HepG2 (cell line): ENCODE results near the gene NT5C. TPM values are rescaled to one million over a fixed set of nuclear protein-coding genes. Genes with fewer than 3 reads are reported as not detected.
A peak's percentile ranks its signal among the peaks of the same experiment; 100 is the strongest.

Experiments used
- ATAC-seq: fragments of 200-7000 bp; cut with Tn5 transposase; 3 replicates; pipeline ENCODE4 v1.9.1; 2020; ENCODE audit warnings: mild to moderate bottlenecking, moderate library complexity
- BruUV-seq: library from RNA; stranded (reverse); fragments of 400-500 nt; replicated peaks from 2 replicates; lab custom pipeline; 2021; lab: Mats Ljungman, UMichigan
- CTCF ChIA-PET: fragments of 300-600 bp; formaldehyde crosslinking; extraction: SDS; loops from one replicate; lab custom pipeline; 2021; ENCODE audit warnings: low total read pairs, inconsistent platforms, low intra/inter-chr PET ratio; lab: Yijun Ruan, JAX
- POLR2A ChIA-PET: fragments of 350-600 bp; sonication (Branson Sonifier 250); formaldehyde crosslinking; loops from one replicate; lab custom pipeline; 2020; ENCODE audit warnings: antibody characterized with exemption, inconsistent platforms; lab: Yijun Ruan, JAX
- DNase-seq: peaks from one replicate; pipeline ENCODE4 v3.0.0-alpha.2; 2015; ENCODE audit warnings: low spot score
- FAIRE-seq: peaks from 3 replicates; lab custom pipeline; 2011; peaks lifted over from hg19 to GRCh38; lab: Jason Lieb, UNC
- H2AFZ ChIP-seq: one replicate; pipeline ENCODE4 v1.6.1; 2011; ENCODE audit warnings: low read length, inconsistent platforms
- H3K27ac ChIP-seq: fragments of 300-600 bp; 3 replicates; pipeline ENCODE4 v1.8.0; 2011; ENCODE audit warnings: mixed run types, mild to moderate bottlenecking, mixed read lengths, low read length, inconsistent platforms; ENCODE audit not compliant: insufficient read depth; ENCODE audit errors: extremely low read length
- H3K27me3 ChIP-seq, 2 experiments: fragments of 200-600 bp in 1 of 2; 2 replicates in 1 of 2; 3 replicates in 1 of 2; pipeline versions ENCODE4 v1.6.0 to v1.8.0; 2011; ENCODE audit warnings: low read length in 2 of 2, mild to moderate bottlenecking in 2 of 2, moderate library complexity in 2 of 2, inconsistent platforms in 1 of 2; ENCODE audit not compliant: insufficient read depth in 2 of 2, control insufficient read depth in 1 of 2
- H3K36me3 ChIP-seq, 2 experiments: fragments of 200-600 bp in 1 of 2; replicated peaks in 1 of 2; 2 replicates in 1 of 2; 3 replicates in 1 of 2; pipeline versions ENCODE4 v1.5.1 to v1.8.0; 2011; ENCODE audit warnings: low read length in 2 of 2, inconsistent platforms in 1 of 2; ENCODE audit not compliant: insufficient read depth in 2 of 2, control insufficient read depth in 1 of 2
- H3K4me1 ChIP-seq: 2 replicates; pipeline ENCODE4 v1.5.1; 2012; ENCODE audit warnings: low read length, inconsistent platforms; ENCODE audit not compliant: insufficient read depth
- H3K4me2 ChIP-seq: 2 replicates; pipeline ENCODE4 v1.6.0; 2011; ENCODE audit warnings: low read depth, low read length, inconsistent platforms
- H3K4me3 ChIP-seq, 3 experiments: fragments of 200-600 bp in 1 of 3; sonication (generic), shearing (Covaris generic) in 1 of 3; replicated peaks in 1 of 3; 2 replicates each; pipeline ENCODE4 v1.5.1; 2011 to 2016; ENCODE audit warnings: low read length in 3 of 3, inconsistent platforms in 2 of 3, low read depth in 2 of 3, mild to moderate bottlenecking in 2 of 3, control low read depth in 1 of 3, mixed read lengths in 1 of 3; ENCODE audit not compliant: insufficient read depth in 1 of 3
- H3K79me2 ChIP-seq: one replicate; pipeline ENCODE4 v1.6.1; 2011; ENCODE audit warnings: low read length, inconsistent platforms; ENCODE audit not compliant: insufficient read depth
- H3K9ac ChIP-seq: 2 replicates; pipeline ENCODE4 v1.6.0; 2011; ENCODE audit warnings: mild to moderate bottlenecking, low read depth, low read length, inconsistent platforms; ENCODE audit not compliant: insufficient read depth
- H3K9me3 ChIP-seq: 2 replicates; pipeline ENCODE4 v1.5.1; 2012; ENCODE audit warnings: mild to moderate bottlenecking, low read length
- H4K20me1 ChIP-seq: 2 replicates; pipeline ENCODE4 v1.6.0; 2011; ENCODE audit warnings: inconsistent platforms, mild to moderate bottlenecking, low read length, moderate library complexity; ENCODE audit not compliant: insufficient read depth
- AKAP8 ChIP-seq: sonication (generic); formaldehyde crosslinking; IDR thresholded peaks from 2 replicates; pipeline ENCODE4 v1.5.1; 2020; ENCODE audit warnings: mild to moderate bottlenecking, missing genetic modification reagents
- DZIP1 ChIP-seq: sonication (generic); formaldehyde crosslinking; IDR thresholded peaks from 2 replicates; pipeline ENCODE4 v1.5.0; 2020; ENCODE audit warnings: mild to moderate bottlenecking, missing genetic modification reagents
- RNF219 ChIP-seq: sonication (generic); formaldehyde crosslinking; IDR thresholded peaks from 2 replicates; pipeline ENCODE4 v1.5.0; 2020; ENCODE audit warnings: mild to moderate bottlenecking, missing genetic modification reagents
- U2AF2 ChIP-seq: fragments of 200-400 bp; formaldehyde crosslinking; IDR thresholded peaks from 2 replicates; pipeline ENCODE4 v1.6.1; 2017; ENCODE audit warnings: low read depth, mild to moderate bottlenecking, low read length
- ZBTB33 ChIP-seq: sonication (generic); formaldehyde crosslinking; IDR thresholded peaks from 2 replicates; pipeline ENCODE4 v1.4.0; 2020; ENCODE audit warnings: missing genetic modification reagents
- ZFP41 ChIP-seq: sonication (generic); formaldehyde crosslinking; IDR thresholded peaks from 2 replicates; pipeline ENCODE4 v1.4.0; 2020; ENCODE audit warnings: mild to moderate bottlenecking, missing genetic modification reagents, borderline replicate concordance
- ZNF20 ChIP-seq: sonication (generic); formaldehyde crosslinking; IDR thresholded peaks from 2 replicates; pipeline ENCODE4 v1.4.0; 2020; ENCODE audit warnings: mild to moderate bottlenecking, moderate library complexity, missing genetic modification reagents
- ZNF557 ChIP-seq: sonication (generic); formaldehyde crosslinking; IDR thresholded peaks from 2 replicates; pipeline ENCODE4 v1.4.0; 2020; ENCODE audit warnings: missing genetic modification reagents
- ZNF749 ChIP-seq: sonication (generic); formaldehyde crosslinking; IDR thresholded peaks from 2 replicates; pipeline ENCODE4 v1.8.0; 2022; ENCODE audit warnings: mild to moderate bottlenecking, missing genetic modification reagents, moderate library complexity, borderline replicate concordance
- ZNF766 ChIP-seq: sonication (generic); formaldehyde crosslinking; IDR thresholded peaks from 2 replicates; pipeline ENCODE4 v1.5.0; 2020; ENCODE audit warnings: missing genetic modification reagents, borderline replicate concordance
- ZSCAN12 ChIP-seq: sonication (generic); formaldehyde crosslinking; IDR thresholded peaks from 2 replicates; pipeline ENCODE4 v1.9.0; 2021; ENCODE audit warnings: mild to moderate bottlenecking, missing genetic modification reagents
- ZSCAN20 ChIP-seq: sonication (generic); formaldehyde crosslinking; IDR thresholded peaks from 2 replicates; pipeline ENCODE4 v1.4.0; 2020; ENCODE audit warnings: missing genetic modification reagents, mild to moderate bottlenecking, borderline replicate concordance
- ZSCAN5A ChIP-seq: sonication (generic); formaldehyde crosslinking; IDR thresholded peaks from 2 replicates; pipeline ENCODE4 v1.8.0; 2022; ENCODE audit warnings: mild to moderate bottlenecking, missing genetic modification reagents, borderline replicate concordance
- WGBS: methylation state at CpG from one replicate; pipeline ENCODE4 v1.1.6; 2017; ENCODE audit warnings: low lambda C conversion rate; 5-methylcytosine and 5-hydroxymethylcytosine counted together
- in situ Hi-C: cut with HindIII; loops from 2 replicates; pipeline ENCODE4 v1.10.0; 2017; ENCODE audit warnings: low pct_unique_long_range_greater_than_20kb; ENCODE audit not compliant: extremely low pct_ligation_motif_present
- intact Hi-C: fragments of 100-400 bp; cut with micrococcal nuclease; formaldehyde crosslinking; loops from one replicate; pipeline ENCODE4 v1.10.0; 2022; ENCODE audit not compliant: unreplicated experiment
- polyA plus RNA-seq, 8 experiments: library from polyadenylated mRNA; depleted of rRNA in 3 of 8; stranded (reverse) in 7 of 8; unstranded in 1 of 8; fragments of >200 nt; fragmentation: Illumina TruSeq in 4 of 8; extraction: Trizol in 4 of 8; gene quantifications; 2 replicates each; pipeline versions ENCODE4 v1.2.1 to v1.2.3, GENCODE V29; 2011 to 2016; ENCODE audit warnings: low read depth in 4 of 8, missing spikeins in 1 of 8, mixed read lengths in 1 of 8; ENCODE audit not compliant: insufficient read depth in 1 of 8
- total RNA-seq, 5 experiments: library from RNA; depleted of rRNA; stranded (reverse); fragments of >200 nt; fragmentation: Illumina TruSeq; extraction: Trizol; gene quantifications; 2 replicates each; pipeline ENCODE4 v1.2.3, GENCODE V29; 2016; ENCODE audit warnings: low read depth in 1 of 5

NT5C gene
- total and polyA plus RNA-seq, 2 of the 13 experiments (the other 11 are each of a cell fraction or from before 2014, with no cell fraction given), result 42.8 to 48.6 TPM

- Histone ChIP-seq H3K36me3 (no peaks in the 10 kb centered on the region), H3K9ac (peak within 1 kb of the TSS; percentile 75), H3K27me3 (0 out of 5 replicates have a peak, but pooled peaks cover 0 to 11% of the 10 kb centered on the region in 2 experiments), H3K4me3 (peak within 1 kb of the TSS; percentile 57 to 76 (median 68)), H2AFZ (no peak within 1 kb of the TSS), H4K20me1 (no peaks in the 10 kb centered on the region; the same call in 1 of the 2 replicates), H3K27ac (peak within 1 kb of the TSS; percentile 63), H3K4me1 (peaks cover 97% of the 10 kb centered on the region), H3K9me3 (no peaks in the 10 kb centered on the region), H3K79me2 (no peaks in the 10 kb centered on the region), H3K4me2 (peak within 1 kb of the TSS; percentile 90)
- in situ Hi-C loops, result no loop called here
- peak; percentile 66 for FAIRE-seq
- ChIA-PET CTCF (interaction anchor here (2.2 kb wide), 1 partner anchor 18 kb away, joined by 7 read pairs; no protein-coding TSS in a partner anchor), POLR2A (interaction anchor here (0.6 to 3.8 kb wide), 19 partner anchors 8 to 221 kb away, joined by 3 to 20 read pairs (median 7); partner anchors contain the start of genes ARMC7, MRPL58, NT5C and SLC25A19)
- no TSS peak for BruUV-seq
- DNase-seq, result peak; percentile 91
- whole genome bisulfite sequencing, result 34% methylated on average over 48 of the region's 69 CpGs
- ATAC-seq, result peak; percentile 63
- intact Hi-C loops, result loop anchor here (2.0 to 5.0 kb wide), 2 partner anchors 41 to 53 kb away; partner anchors contain the start of genes ATP5PD and KCTD2
- TF ChIP-seq DZIP1 (CRISPR knock-in tag) (no peak; the same call in 1 of the 2 replicates), AKAP8 (0 out of 2 replicates have a peak, but pooled peaks have one; percentile 17), U2AF2 (no peak), RNF219 (CRISPR knock-in tag) (no peak), ZNF749 (CRISPR knock-in tag) (no peak), ZFP41 (no peak), ZBTB33 (CRISPR knock-in tag) (peak; percentile 6; the same call in 1 of the 2 replicates), ZNF20 (CRISPR knock-in tag) (no peak), ZSCAN12 (CRISPR knock-in tag) (no peak), ZNF766 (CRISPR knock-in tag) (peak; percentile 68; the same call in 1 of the 2 replicates), ZSCAN5A (CRISPR knock-in tag) (no peak), ZSCAN20 (CRISPR knock-in tag) (no peak), ZNF557 (CRISPR knock-in tag) (no peak)
Measured at GRCh38 chr17:75087558-75088453, 43.7 kb downstream of the NT5C start, which contains the start of gene SLC16A5. SLC16A5 (plus strand) TSS chr17:75087954; CDS start chr17:75093637, 5,683 bp downstream.
